Pancreas (tissue), 10 donors: ENCODE measurements around the gene MYRF. TPM values are rescaled to one million over a fixed set of nuclear protein-coding genes. Genes with fewer than 3 reads are reported as not detected.
A peak's percentile ranks its signal among the peaks of the same experiment; 100 is the strongest.

Experiments
- ATAC-seq, 4 donors: fragments of 200-7000 bp; cut with Tn5 transposase; one replicate each; pipeline versions ENCODE4 v1.8.0 to v1.9.1; 2020; ENCODE audit warnings: mild to moderate bottlenecking in 4 of 4, moderate library complexity in 4 of 4
- DNase-seq, 6 donors: peaks; one replicate each; pipeline ENCODE4 v3.0.0-alpha.2; 2020
- FAIRE-seq: peaks from 2 replicates; lab custom pipeline; 2012; peaks lifted over from hg19 to GRCh38; lab: Jason Lieb, UNC
- H3K27ac ChIP-seq, 4 donors: fragments of 200-600 bp; sonication (generic); 1 replicate in 3 of 4; 2 replicates in 1 of 4; pipeline versions ENCODE4 v1.5.0 to v1.8.0; 2020
- H3K27me3 ChIP-seq, 4 donors: fragments of 200-600 bp; one replicate each; pipeline ENCODE4 v1.8.0; 2021
- H3K36me3 ChIP-seq, 3 donors: fragments of 200-600 bp; sonication (generic) in 1 of 3; one replicate each; pipeline versions ENCODE4 v1.5.0 to v1.8.0; 2020 to 2021
- H3K4me1 ChIP-seq, 3 donors: fragments of 200-600 bp; one replicate each; pipeline ENCODE4 v1.8.0; 2021
- H3K4me3 ChIP-seq, 4 donors: fragments of 200-600 bp; sonication (generic) in 2 of 4; one replicate each; pipeline versions ENCODE4 v1.5.0 to v1.8.0; 2020 to 2021
- H3K9me3 ChIP-seq, 4 donors: fragments of 200-600 bp; one replicate each; pipeline ENCODE4 v1.8.0; 2021
- CTCF ChIP-seq, 4 donors: fragments of 200-600 bp; sonication (generic) in 3 of 4; IDR thresholded peaks; one replicate each; pipeline versions ENCODE4 v1.5.0 to v1.8.0; 2021; ENCODE audit warnings: antibody characterized with exemption in 4 of 4
- whole genome bisulfite sequencing, 2 donors: extraction: QIAGEN DNeasy Blood & Tissue Kit; methylation state at CpG; one replicate each; pipeline ENCODE4 v1.1.7; 2013; 5-methylcytosine and 5-hydroxymethylcytosine counted together
- intact Hi-C, 3 donors: fragments of 100-400 bp; cut with DNase I; formaldehyde crosslinking; loops; one replicate each; pipeline versions ENCODE4 v1.11.1 to v1.14.2; 2022
- polyA plus RNA-seq, 2 donors: library from polyadenylated mRNA; stranded (reverse); fragments of 200-250 nt; gene quantifications; one replicate each; pipeline ENCODE4 v1.2.3, GENCODE V29; 2013
- total RNA-seq, 6 donors: library from RNA; stranded (reverse); fragmentation: NEBNext Ultra II Directional in 4 of 6; extraction: Animal tissue kit (Norgen Biotek cat#: 25700) in 4 of 6; gene quantifications; one replicate each; pipeline versions ENCODE4 v1.2.1 to v1.2.4, GENCODE V29; 2021 to 2023
- donor health status: healthy with polysubstance abuse.
- donor health status: DM: no; HTN: no; CAD: no; lungs with moderate emphysema.
- donor health status: DM: no; HTN: no; CAD: no.
- donor health status: control.
- donor health status: control.
- donor health status: Bipolar disorder and iron deficiency.
- donor health status: DM: yes; HTN: yes; CAD: no.
- donor health status: DM: no; HTN: no; CAD: no.
- donor health status: DM: no; HTN: no; CAD: no.
- donor health status: DM: yes; HTN: yes; CAD: no.

The MYRF gene
- total and polyA plus RNA-seq, 8 donors: 19.1 to 69.3 (median 30.2) TPM

- peak; percentile 89 to 96 (median 94) for TF ChIP-seq CTCF (IDR thresholded peaks at IDR 0.05)
- no peak overlapping the region for H3K4me3 ChIP-seq
- no peaks in the 10 kb centered on the region for H3K9me3 ChIP-seq
- FAIRE-seq (no peak), DNase-seq (peak; percentile 75 to 94 (median 88)), ATAC-seq (peak; percentile 78 to 92 (median 89))
- 43 to 51% methylated on average over 19 of the region's 19 CpGs for WGBS, 2 donors
- H3K4me1 ChIP-seq: peaks cover 0 to 9% (median 0%) of the 10 kb centered on the region in 3 donors
- peaks cover 0 to 11% (median 0%) of the 10 kb centered on the region in 3 donors for H3K36me3 ChIP-seq
- no peak overlapping the region for H3K27ac ChIP-seq
- intact Hi-C loops: loop anchor here in 1 of 3 donors (5.0 kb wide), 1 partner anchor 40 kb away; no protein-coding TSS in a partner anchor
- no peaks in the 10 kb centered on the region for H3K27me3 ChIP-seq
Measured at GRCh38 chr11:61747192-61747966, 5.1 kb upstream of the MYRF start.

DNA sequence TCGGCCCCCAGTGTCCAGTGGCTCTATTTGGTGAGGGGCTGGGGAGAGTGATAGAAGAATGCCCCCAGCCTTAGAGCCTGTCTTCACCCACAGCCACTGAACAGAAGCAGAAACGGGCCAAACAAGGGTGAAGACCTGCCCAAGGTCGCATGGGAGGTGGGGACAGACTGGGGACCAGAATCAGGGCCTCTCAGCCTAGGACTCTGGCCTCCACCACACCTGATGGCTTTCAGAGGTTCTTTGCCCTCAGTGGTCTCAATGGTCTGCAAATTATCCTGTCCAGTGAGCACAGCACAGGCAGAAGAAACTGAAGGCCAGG is 4.5 kb upstream of the MYRF start:
- no peak for FAIRE-seq
- no peaks in the 10 kb centered on the region for H3K27me3 ChIP-seq
- peaks cover 0 to 11% (median 0%) of the 10 kb centered on the region in 3 donors for H3K36me3 ChIP-seq
- intact Hi-C loops: loop anchor here in 1 of 3 donors (5.0 kb wide), 1 partner anchor 39 kb away; no protein-coding TSS in a partner anchor
- no peak for DNase-seq
- no peak overlapping the region for H3K27ac ChIP-seq
- WGBS, 2 donors: 20 to 22% methylated on average over 3 of the region's 3 CpGs
- no peak overlapping the region for H3K4me3 ChIP-seq
- no peaks in the 10 kb centered on the region for H3K9me3 ChIP-seq
- peaks cover 0 to 9% (median 0%) of the 10 kb centered on the region in 3 donors for H3K4me1 ChIP-seq
- ATAC-seq: peak; percentile 17 to 35 (median 27)
- TF ChIP-seq CTCF (IDR thresholded peaks at IDR 0.05): no peak

GRCh38 chr11:61749591-61750217 is 2.7 kb upstream of the MYRF start:
- TF ChIP-seq CTCF (IDR thresholded peaks at IDR 0.05): no peak
- FAIRE-seq: no peak
- H3K4me1 ChIP-seq: peaks cover 0 to 17% (median 8%) of the 10 kb centered on the region in 3 donors
- H3K27me3 ChIP-seq: no peaks in the 10 kb centered on the region
- H3K9me3 ChIP-seq: no peaks in the 10 kb centered on the region
- H3K4me3 ChIP-seq: no peak overlapping the region
- H3K36me3 ChIP-seq: no peaks in the 10 kb centered on the region
- 75 to 80% methylated on average over 21 of the region's 21 CpGs for WGBS, 2 donors
- ATAC-seq: no peak
- DNase-seq: no peak
- intact Hi-C loops: loop anchor here in 1 of 3 donors (5.0 kb wide), 1 partner anchor 38 kb away; no protein-coding TSS in a partner anchor
- no peak overlapping the region for H3K27ac ChIP-seq

GRCh38 chr11:61750631-61751273 is 1.7 kb upstream of the MYRF start:
- intact Hi-C loops: no loop called here
- H3K27me3 ChIP-seq: no peaks in the 10 kb centered on the region
- DNase-seq (no peak), ATAC-seq (no peak), FAIRE-seq (no peak)
- H3K9me3 ChIP-seq: no peaks in the 10 kb centered on the region
- H3K27ac ChIP-seq: no peak overlapping the region
- 95 to 98% methylated on average over 5 of the region's 5 CpGs for WGBS, 2 donors
- TF ChIP-seq CTCF (IDR thresholded peaks at IDR 0.05): no peak
- H3K4me1 ChIP-seq: peaks cover 6 to 27% (median 15%) of the 10 kb centered on the region in 3 donors
- no peak overlapping the region for H3K4me3 ChIP-seq
- H3K36me3 ChIP-seq: no peaks in the 10 kb centered on the region
